Endodermal cell (in vitro differentiated cells): ENCODE results near the gene CUEDC1. TPM values are rescaled to one million over a fixed set of nuclear protein-coding genes. Genes with fewer than 3 reads are reported as not detected.

Source experiments
- DNase-seq: peaks from one replicate; pipeline ENCODE4 v3.0.0-alpha.2; 2017
- H3K27ac ChIP-seq: 2 replicates; pipeline ENCODE4 v1.5.1; 2013; ENCODE audit warnings: mild to moderate bottlenecking, low read depth, low read length, moderate library complexity
- H3K27me3 ChIP-seq: 2 replicates; pipeline ENCODE4 v1.6.1; 2013; ENCODE audit warnings: mild to moderate bottlenecking, low read length, moderate library complexity; ENCODE audit not compliant: insufficient read depth, control insufficient read depth, poor library complexity, severe bottlenecking
- H3K36me3 ChIP-seq: 2 replicates; pipeline ENCODE4 v1.7.0; 2013; ENCODE audit warnings: mild to moderate bottlenecking, low read length, moderate library complexity; ENCODE audit not compliant: control insufficient read depth, insufficient read depth
- H3K4me1 ChIP-seq: one replicate; pipeline ENCODE4 v1.7.0; 2013; ENCODE audit warnings: low read length; ENCODE audit not compliant: control insufficient read depth, insufficient read depth
- H3K4me3 ChIP-seq: 2 replicates; pipeline ENCODE4 v1.5.1; 2013; ENCODE audit warnings: mild to moderate bottlenecking, low read length, moderate library complexity
- H3K9ac ChIP-seq: 2 replicates; pipeline ENCODE4 v1.6.1; 2013; ENCODE audit warnings: mild to moderate bottlenecking, low read length, moderate library complexity; ENCODE audit not compliant: poor library complexity, severe bottlenecking; ENCODE audit errors: extremely low read depth
- H3K9me3 ChIP-seq: 2 replicates; pipeline ENCODE4 v1.6.1; 2013; ENCODE audit warnings: mild to moderate bottlenecking, low read length, moderate library complexity; ENCODE audit not compliant: control insufficient read depth
- H3K27ac Mint-ChIP-seq: 2 replicates; pipeline ENCODE4 v1.8.0; 2020; ENCODE audit warnings: mixed read lengths
- H3K27me3 Mint-ChIP-seq: 2 replicates; pipeline ENCODE4 v1.8.0; 2021; ENCODE audit warnings: mild to moderate bottlenecking, mixed read lengths; ENCODE audit not compliant: insufficient read depth
- H3K36me3 Mint-ChIP-seq: 2 replicates; pipeline ENCODE4 v1.8.0; 2020; ENCODE audit warnings: low read depth, mixed read lengths
- H3K4me1 Mint-ChIP-seq: 2 replicates; pipeline ENCODE4 v1.8.0; 2020; ENCODE audit warnings: mixed read lengths
- H3K4me3 Mint-ChIP-seq: 2 replicates; pipeline ENCODE4 v1.8.0; 2020; ENCODE audit warnings: mild to moderate bottlenecking, moderate library complexity, mixed read lengths
- H3K9me3 Mint-ChIP-seq: 2 replicates; pipeline ENCODE4 v1.8.0; 2020; ENCODE audit warnings: mild to moderate bottlenecking, mixed read lengths
- WGBS, 2 experiments: methylation state at CpG; one replicate each; pipeline versions ENCODE4 v1.1.5 to v1.1.7; 2013; ENCODE audit warnings: missing lambda C conversion rate in 2 of 2, mixed read lengths in 1 of 2; ENCODE audit not compliant: insufficient coverage in 1 of 2, insufficient read length in 1 of 2; 5-methylcytosine and 5-hydroxymethylcytosine counted together
- total RNA-seq, 2 donors: library from RNA; stranded (reverse); fragmentation: NEBNext Ultra II Directional in 1 of 2; extraction: Animal tissue kit (Norgen Biotek cat#: 25700) in 1 of 2; gene quantifications; 2 replicates in 1 of 2; 3 replicates in 1 of 2; pipeline ENCODE4 v1.2.1, GENCODE V29; 2021
- TF ChIP-seq, protein P1 (sequence below): fragments of 200-600 bp; sonication (generic); conservative IDR thresholded peaks from 2 replicates; pipeline ENCODE4 v1.5.0; 2021; ENCODE audit warnings: antibody characterized with exemption, mild to moderate bottlenecking

CUEDC1 gene
- total RNA-seq, 2 donors from 2014 or later: 11.0 to 18.7 TPM

DNA sequence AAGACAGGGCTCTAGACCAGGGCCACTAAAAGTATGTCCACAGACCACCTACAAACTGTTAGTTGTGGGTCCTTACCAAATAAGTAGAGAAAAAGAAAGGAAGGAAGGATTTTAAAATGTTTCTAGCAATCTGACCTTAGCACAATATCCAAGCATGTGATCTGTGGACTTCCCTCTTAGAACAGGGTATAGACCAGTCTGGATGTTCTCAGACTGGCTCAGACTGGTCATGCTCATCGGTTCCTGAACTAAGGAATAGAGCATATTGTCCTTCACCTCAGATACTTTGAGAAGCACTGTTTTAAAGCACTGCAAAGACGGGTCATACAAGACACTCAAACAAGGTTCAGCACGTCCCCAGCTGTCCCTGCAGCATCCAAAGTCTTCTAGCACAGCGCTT lies 25.8 kb downstream of the CUEDC1 start:
- no peaks in the 10 kb centered on the region for H3K27me3 ChIP-seq
- Mint-ChIP-seq H3K9me3 (no peaks in the 10 kb centered on the region), H3K36me3 (peaks cover under 1% of the 10 kb centered on the region), H3K4me3 (no peak overlapping the region), H3K4me1 (peaks cover 57% of the 10 kb centered on the region), H3K27me3 (peaks cover 10% of the 10 kb centered on the region), H3K27ac (no peak overlapping the region)
- peaks cover 15% of the 10 kb centered on the region for H3K4me1 ChIP-seq
- no peak overlapping the region for H3K4me3 ChIP-seq
- H3K9ac ChIP-seq: no peak overlapping the region
- TF ChIP-seq, protein P1, sequence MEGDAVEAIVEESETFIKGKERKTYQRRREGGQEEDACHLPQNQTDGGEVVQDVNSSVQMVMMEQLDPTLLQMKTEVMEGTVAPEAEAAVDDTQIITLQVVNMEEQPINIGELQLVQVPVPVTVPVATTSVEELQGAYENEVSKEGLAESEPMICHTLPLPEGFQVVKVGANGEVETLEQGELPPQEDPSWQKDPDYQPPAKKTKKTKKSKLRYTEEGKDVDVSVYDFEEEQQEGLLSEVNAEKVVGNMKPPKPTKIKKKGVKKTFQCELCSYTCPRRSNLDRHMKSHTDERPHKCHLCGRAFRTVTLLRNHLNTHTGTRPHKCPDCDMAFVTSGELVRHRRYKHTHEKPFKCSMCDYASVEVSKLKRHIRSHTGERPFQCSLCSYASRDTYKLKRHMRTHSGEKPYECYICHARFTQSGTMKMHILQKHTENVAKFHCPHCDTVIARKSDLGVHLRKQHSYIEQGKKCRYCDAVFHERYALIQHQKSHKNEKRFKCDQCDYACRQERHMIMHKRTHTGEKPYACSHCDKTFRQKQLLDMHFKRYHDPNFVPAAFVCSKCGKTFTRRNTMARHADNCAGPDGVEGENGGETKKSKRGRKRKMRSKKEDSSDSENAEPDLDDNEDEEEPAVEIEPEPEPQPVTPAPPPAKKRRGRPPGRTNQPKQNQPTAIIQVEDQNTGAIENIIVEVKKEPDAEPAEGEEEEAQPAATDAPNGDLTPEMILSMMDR: no peak
- no peak overlapping the region for H3K27ac ChIP-seq
- no peaks in the 10 kb centered on the region for H3K36me3 ChIP-seq
- H3K9me3 ChIP-seq: no peaks in the 10 kb centered on the region
- no peak for DNase-seq
- 90 to 92% methylated on average over 4 of the region's 4 CpGs for WGBS, 2 experiments

DNA sequence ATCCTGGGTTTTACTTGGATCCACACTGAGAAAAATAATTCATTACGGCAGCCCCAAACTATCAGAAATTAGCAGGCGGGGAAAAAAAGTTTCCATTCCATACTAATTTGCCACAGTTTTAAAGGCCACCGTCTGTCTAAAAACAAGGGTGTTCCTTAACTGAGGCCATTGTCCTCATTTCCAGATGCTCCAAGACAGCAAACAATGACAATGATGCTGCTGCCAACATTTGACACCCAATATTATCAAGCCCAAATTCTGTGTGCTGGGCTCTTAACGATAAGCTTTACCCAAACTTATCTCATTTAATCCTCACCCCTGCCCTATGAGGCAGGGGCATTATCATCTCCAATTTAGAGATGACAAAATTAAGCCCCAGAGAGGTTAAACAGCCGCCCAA lies 26.3 kb downstream of the CUEDC1 start:
- no peak overlapping the region for H3K9ac ChIP-seq
- peaks cover 15% of the 10 kb centered on the region for H3K4me1 ChIP-seq
- H3K4me3 Mint-ChIP-seq: no peak overlapping the region
- no peak overlapping the region for H3K27ac ChIP-seq
- H3K36me3 ChIP-seq: no peaks in the 10 kb centered on the region
- peaks cover 13% of the 10 kb centered on the region for H3K27me3 Mint-ChIP-seq
- DNase-seq: no peak
- H3K4me3 ChIP-seq: no peak overlapping the region
- TF ChIP-seq, protein P1: no peak
- H3K4me1 Mint-ChIP-seq: peaks cover 57% of the 10 kb centered on the region
- H3K9me3 Mint-ChIP-seq: no peaks in the 10 kb centered on the region
- 84 to 88% methylated on average over 3 to 5 of the region's 5 CpGs for WGBS, 2 experiments
- peaks cover 2% of the 10 kb centered on the region for H3K36me3 Mint-ChIP-seq
- H3K9me3 ChIP-seq: no peaks in the 10 kb centered on the region
- H3K27ac Mint-ChIP-seq: no peak overlapping the region
- H3K27me3 ChIP-seq: no peaks in the 10 kb centered on the region

DNA sequence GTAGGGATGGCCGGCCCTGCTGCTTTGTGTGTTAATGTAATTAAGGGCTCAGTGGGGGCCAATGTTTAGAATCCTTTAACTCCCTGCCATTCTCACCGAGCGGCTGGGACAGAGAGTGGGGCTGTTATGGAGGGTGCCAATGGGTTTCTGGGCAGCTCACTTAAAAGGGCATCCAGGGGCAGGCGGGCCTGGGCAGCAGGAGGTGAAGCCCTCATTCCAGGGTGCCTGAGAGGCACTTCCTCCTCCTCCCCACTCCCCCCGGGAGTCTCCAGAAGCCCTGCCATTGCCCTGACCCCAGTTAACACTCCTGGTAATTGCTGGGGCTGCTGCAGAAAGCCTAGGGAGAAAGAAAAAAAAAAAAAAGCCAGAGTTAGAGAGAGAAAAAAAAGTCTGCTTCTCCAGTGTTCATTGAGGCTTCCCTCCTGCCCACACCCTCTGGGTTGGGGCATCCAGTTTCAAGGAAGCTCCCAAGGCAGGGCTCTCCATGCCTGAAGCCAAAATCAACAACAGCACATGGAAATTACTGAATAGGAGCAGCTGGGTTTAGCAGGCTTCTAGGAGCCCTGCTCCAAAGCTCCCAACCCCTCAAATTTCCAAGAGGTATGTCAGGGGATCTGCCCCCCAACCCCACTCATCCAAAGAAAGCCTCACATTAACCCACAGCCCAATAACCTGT lies 28.0 kb downstream of the CUEDC1 start:
- 0 to 2% methylated on average over 3 to 5 of the region's 5 CpGs for WGBS, 2 experiments

More for the DNA sequence above, 28.0 kb downstream of the CUEDC1 start:
- TF ChIP-seq, protein P1: no peak
- Mint-ChIP-seq H3K4me1 (peaks cover 57% of the 10 kb centered on the region), H3K27ac (peak overlapping the region; percentile 87), H3K4me3 (peak overlapping the region; percentile 34), H3K9me3 (no peaks in the 10 kb centered on the region), H3K27me3 (peaks cover 17% of the 10 kb centered on the region), H3K36me3 (peaks cover 2% of the 10 kb centered on the region)
- Histone ChIP-seq H3K27me3 (no peaks in the 10 kb centered on the region), H3K9ac (peak overlapping the region; percentile 35), H3K4me3 (peak overlapping the region; percentile 48), H3K4me1 (peaks cover 15% of the 10 kb centered on the region), H3K27ac (peak overlapping the region; percentile 84), H3K9me3 (no peaks in the 10 kb centered on the region), H3K36me3 (no peaks in the 10 kb centered on the region)
- DNase-seq: peak; percentile 89
